Adrenal gland (tissue), 12 donors: ENCODE measurements around the gene LMF2. TPM values are rescaled to one million over a fixed set of nuclear protein-coding genes. Genes with fewer than 3 reads are reported as not detected.

Experiments used
- DNase-seq, 7 donors: peaks; one replicate each; pipeline ENCODE4 v3.0.0-alpha.2; 2019 to 2020
- H3K27ac ChIP-seq, 5 donors: fragments of 200-600 bp; sonication (generic) in 4 of 5; 1 replicate in 3 of 5; 2 replicates in 2 of 5; pipeline versions ENCODE4 v1.5.1 to v1.8.0; 2016 to 2020; ENCODE audit warnings: mild to moderate bottlenecking in 1 of 5
- H3K27me3 ChIP-seq: fragments of 200-600 bp; 2 replicates; pipeline ENCODE4 v1.8.0; 2021
- H3K36me3 ChIP-seq, 2 donors: fragments of 200-600 bp; replicated peaks in 1 of 2; 1 replicate in 1 of 2; 2 replicates in 1 of 2; pipeline versions ENCODE4 v1.5.1 to v1.8.0; 2018 to 2022
- H3K4me1 ChIP-seq, 2 donors: fragments of 200-600 bp; replicated peaks in 1 of 2; 1 replicate in 1 of 2; 2 replicates in 1 of 2; pipeline versions ENCODE4 v1.5.1 to v1.8.0; 2018 to 2021
- H3K4me3 ChIP-seq, 4 donors: fragments of 200-600 bp; sonication (generic) in 3 of 4; one replicate each; pipeline ENCODE4 v1.5.1; 2016 to 2018
- H3K9me3 ChIP-seq, 3 donors: fragments of 200-600 bp; sonication (generic) in 1 of 3; replicated peaks in 1 of 3; 1 replicate in 2 of 3; 2 replicates in 1 of 3; pipeline versions ENCODE4 v1.5.1 to v1.8.0; 2016 to 2021
- POLR2A ChIP-seq, 2 donors: fragments of 450-650 bp; IDR thresholded peaks; one replicate each; pipeline ENCODE4 v1.6.1; 2017; ENCODE audit warnings: antibody characterized with exemption in 2 of 2, mild to moderate bottlenecking in 2 of 2, moderate library complexity in 1 of 2
- WGBS, 4 donors: extraction: QIAGEN DNeasy Blood & Tissue Kit in 2 of 4; methylation state at CpG; one replicate each; pipeline versions ENCODE4 v1.1.5 to v1.1.7; 2013 to 2017; 5-methylcytosine and 5-hydroxymethylcytosine counted together
- intact Hi-C, 2 donors: fragments of 100-400 bp; cut with DNase I; formaldehyde crosslinking; loops; one replicate each; pipeline versions ENCODE4 v1.14.1 to v1.15.0; 2022 to 2023
- polyA plus RNA-seq, 3 donors: library from polyadenylated mRNA; stranded (reverse); fragments of 200-250 nt in 2 of 3; fragments of 350-450 nt in 1 of 3; fragmentation: Illumina TruSeq in 1 of 3; extraction: RNeasy Lipid Tissue Mini Kit (QIAGEN cat#74804) in 1 of 3; gene quantifications; one replicate each; pipeline ENCODE4 v1.2.3, GENCODE V29; 2013 to 2014
- total RNA-seq, 9 donors: library from RNA; depleted of rRNA in 4 of 9; stranded (reverse); fragments of >200 nt in 4 of 9; fragments of 120-200 nt in 1 of 9; fragmentation: NEBNext Ultra II Directional in 1 of 9; extraction: Animal tissue kit (Norgen Biotek cat#: 25700) in 1 of 9; gene quantifications; one replicate each; pipeline versions ENCODE4 v1.1.0 to v1.2.4, GENCODE V29; 2013 to 2023
- TF ChIP-seq, protein P1 (sequence below), 6 experiments: fragments of 450-650 bp in 4 of 6; fragments of 200-600 bp in 2 of 6; sonication (generic) in 1 of 6; IDR thresholded peaks; 1 replicate in 5 of 6; 2 replicates in 1 of 6; pipeline versions ENCODE4 v1.5.1 to v1.8.0; 2016 to 2021; ENCODE audit warnings: antibody characterized with exemption in 6 of 6, mild to moderate bottlenecking in 2 of 6, moderate library complexity in 1 of 6
- donor health status: healthy with polysubstance abuse.
- donor health status: Bipolar disorder and iron deficiency.
- donor health status: DM: yes; HTN: yes; CAD: no.
- donor health status: DM: no; HTN: no; CAD: no.
- donor health status: DM: no; HTN: no; CAD: no.
- donor health status: DM: yes; HTN: yes; CAD: no.

LMF2 gene
- total and polyA plus RNA-seq, 12 donors: 6.3 to 120 (median 78.3) TPM

DNA sequence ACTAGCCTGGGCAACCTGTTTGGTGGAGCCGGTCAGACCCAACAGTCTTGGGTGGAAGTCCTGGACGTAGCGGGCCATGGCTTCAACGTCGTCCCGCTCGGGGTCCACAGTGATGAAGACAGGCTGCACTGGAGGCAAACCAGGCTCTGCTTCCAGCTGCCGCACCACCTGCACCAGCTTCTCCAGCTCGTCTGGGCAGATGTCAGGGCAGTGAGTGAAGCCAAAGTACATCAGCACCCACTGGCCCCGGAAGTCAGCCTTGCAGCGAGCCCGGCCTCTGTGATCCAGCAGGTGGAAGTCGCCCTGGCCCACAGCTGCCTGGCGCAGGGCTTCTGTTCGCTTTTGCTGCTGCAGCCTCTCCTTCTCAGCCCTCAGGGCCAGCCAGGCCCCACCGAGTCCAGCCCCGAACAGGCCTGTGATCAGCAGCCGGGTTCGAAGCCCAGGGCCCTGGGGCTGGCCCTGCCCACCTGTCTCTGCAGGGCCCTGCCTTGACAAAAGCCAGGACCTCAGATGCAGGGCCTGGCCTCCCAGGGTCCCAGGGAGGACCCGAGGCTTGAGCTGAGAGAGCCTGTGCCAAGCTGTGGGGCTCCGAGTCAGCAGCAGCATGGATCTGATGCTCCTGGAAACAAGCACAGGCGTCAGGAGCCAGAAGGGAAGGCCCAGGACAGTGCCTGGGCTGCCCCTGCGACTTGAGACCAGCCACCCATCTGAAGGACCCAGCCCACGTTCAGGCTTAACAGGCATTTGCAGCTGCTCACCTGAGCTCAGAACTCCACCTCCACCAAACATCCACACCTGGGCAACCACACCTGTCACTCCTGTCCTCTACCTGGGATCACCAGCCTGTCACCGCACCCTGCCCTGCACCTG lies 16.5 kb upstream of the LMF2 start:
- intact Hi-C loops: no loop called here
- no peak for TF ChIP-seq POLR2A (IDR thresholded peaks at IDR 0.05)
- TF ChIP-seq, protein P1, sequence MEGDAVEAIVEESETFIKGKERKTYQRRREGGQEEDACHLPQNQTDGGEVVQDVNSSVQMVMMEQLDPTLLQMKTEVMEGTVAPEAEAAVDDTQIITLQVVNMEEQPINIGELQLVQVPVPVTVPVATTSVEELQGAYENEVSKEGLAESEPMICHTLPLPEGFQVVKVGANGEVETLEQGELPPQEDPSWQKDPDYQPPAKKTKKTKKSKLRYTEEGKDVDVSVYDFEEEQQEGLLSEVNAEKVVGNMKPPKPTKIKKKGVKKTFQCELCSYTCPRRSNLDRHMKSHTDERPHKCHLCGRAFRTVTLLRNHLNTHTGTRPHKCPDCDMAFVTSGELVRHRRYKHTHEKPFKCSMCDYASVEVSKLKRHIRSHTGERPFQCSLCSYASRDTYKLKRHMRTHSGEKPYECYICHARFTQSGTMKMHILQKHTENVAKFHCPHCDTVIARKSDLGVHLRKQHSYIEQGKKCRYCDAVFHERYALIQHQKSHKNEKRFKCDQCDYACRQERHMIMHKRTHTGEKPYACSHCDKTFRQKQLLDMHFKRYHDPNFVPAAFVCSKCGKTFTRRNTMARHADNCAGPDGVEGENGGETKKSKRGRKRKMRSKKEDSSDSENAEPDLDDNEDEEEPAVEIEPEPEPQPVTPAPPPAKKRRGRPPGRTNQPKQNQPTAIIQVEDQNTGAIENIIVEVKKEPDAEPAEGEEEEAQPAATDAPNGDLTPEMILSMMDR (IDR thresholded peaks at IDR 0.05): no peak
- peak in 3 of 7 donors; percentile 26 to 61 (median 44) for DNase-seq
- Histone ChIP-seq H3K36me3 (peaks cover 0 to 37% of the 10 kb centered on the region in 2 donors), H3K4me1 (peaks cover 20 to 23% of the 10 kb centered on the region in 2 donors), H3K27ac (peak overlapping the region in 2 of 5 donors; percentile 91 to 97), H3K27me3 (no peaks in the 10 kb centered on the region), H3K4me3 (peak overlapping the region in 1 of 4 donors; percentile 83), H3K9me3 (no peaks in the 10 kb centered on the region)
- 79 to 87% (median 81%) methylated on average over 4 to 25 of the region's 25 CpGs for WGBS, 4 donors

- intact Hi-C loops: no loop called here
- Histone ChIP-seq H3K36me3 (peaks cover 0 to 44% of the 10 kb centered on the region in 2 donors), H3K9me3 (no peaks in the 10 kb centered on the region), H3K4me1 (peaks cover 20 to 23% of the 10 kb centered on the region in 2 donors), H3K27me3 (no peaks in the 10 kb centered on the region), H3K27ac (no peak overlapping the region), H3K4me3 (no peak overlapping the region)
- TF ChIP-seq POLR2A (IDR thresholded peaks at IDR 0.05): no peak
- DNase-seq: peak in 1 of 7 donors; percentile 37
- 88 to 100% (median 93%) methylated on average over 1 to 16 of the region's 16 CpGs for WGBS, 4 donors
Observed at GRCh38 chr22:50523458-50523805, 15.9 kb upstream of the LMF2 start.

GRCh38 chr22:50522806-50523438 lies 15.4 kb upstream of the LMF2 start:
- TF ChIP-seq, protein P1 (IDR thresholded peaks at IDR 0.05): no peak
- no peak for TF ChIP-seq POLR2A (IDR thresholded peaks at IDR 0.05)
- H3K9me3 ChIP-seq: no peaks in the 10 kb centered on the region
- H3K4me1 ChIP-seq: peaks cover 20 to 23% of the 10 kb centered on the region in 2 donors
- H3K27me3 ChIP-seq: no peaks in the 10 kb centered on the region
- DNase-seq: peak in 1 of 7 donors; percentile 21
- no peak overlapping the region for H3K27ac ChIP-seq
- peaks cover 0 to 47% of the 10 kb centered on the region in 2 donors for H3K36me3 ChIP-seq
- WGBS, 4 donors: 78 to 92% (median 88%) methylated on average over 10 to 22 of the region's 22 CpGs
- no peak overlapping the region for H3K4me3 ChIP-seq
- intact Hi-C loops: no loop called here

DNA sequence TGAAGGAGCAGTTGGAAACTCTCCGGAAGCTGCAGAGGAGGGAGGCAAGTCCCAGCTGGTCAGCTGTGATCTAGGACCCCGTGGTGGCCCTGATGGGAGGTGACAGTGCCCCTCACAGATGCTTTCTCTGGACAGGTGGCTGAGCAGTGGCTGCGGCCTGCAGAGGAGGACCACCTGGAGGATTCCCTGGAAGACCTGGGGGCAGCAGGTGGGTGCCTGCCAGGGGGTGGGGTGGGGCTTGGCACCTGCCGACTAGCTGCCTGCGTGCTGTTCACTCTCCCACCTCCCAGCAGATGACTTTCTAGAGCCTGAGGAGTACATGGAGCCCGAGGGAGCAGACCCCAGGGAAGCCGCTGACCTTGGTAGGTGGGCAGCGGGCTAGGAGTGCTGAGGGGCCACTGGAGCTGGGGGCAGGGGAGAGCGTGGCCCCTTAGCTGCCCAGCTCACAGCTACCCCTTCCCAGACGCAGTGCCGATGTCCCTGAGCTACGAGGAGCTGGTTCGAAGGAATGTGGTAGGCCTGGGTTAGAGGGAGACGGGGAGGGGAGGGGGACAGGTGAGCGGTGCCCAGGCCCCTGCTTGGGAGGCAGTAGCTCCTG lies 14.8 kb upstream of the LMF2 start:
- no peak overlapping the region for H3K4me3 ChIP-seq
- H3K9me3 ChIP-seq: no peaks in the 10 kb centered on the region
- intact Hi-C loops: no loop called here
- no peak overlapping the region for H3K27ac ChIP-seq
- DNase-seq: peak in 1 of 7 donors; percentile 15
- H3K36me3 ChIP-seq: peaks cover 0 to 54% of the 10 kb centered on the region in 2 donors
- H3K27me3 ChIP-seq: no peaks in the 10 kb centered on the region
- 82 to 97% (median 89%) methylated on average over 3 to 15 of the region's 15 CpGs for WGBS, 4 donors
- H3K4me1 ChIP-seq: peaks cover 20 to 23% of the 10 kb centered on the region in 2 donors
- no peak for TF ChIP-seq POLR2A (IDR thresholded peaks at IDR 0.05)
- TF ChIP-seq, protein P1 (IDR thresholded peaks at IDR 0.05): no peak
